Ascending aorta (tissue), 2 donors: ENCODE measurements around the gene BMAL1. TPM values are rescaled to one million over a fixed set of nuclear protein-coding genes. Genes with fewer than 3 reads are reported as not detected.
"Not testable (repeated sequence)": the region's sequence is repeated elsewhere in the genome, so short reads cannot be mapped to it uniquely, and the experiment has no call there.

Experiments used
- DNase-seq, 2 donors: peaks; one replicate each; pipeline ENCODE4 v3.0.0-alpha.2; 2019; ENCODE audit warnings: low spot score in 2 of 2
- H3K27ac ChIP-seq, 2 donors: fragments of 200-600 bp; sonication (generic); one replicate each; pipeline ENCODE4 v1.5.1; 2016 to 2017; ENCODE audit warnings: mild to moderate bottlenecking in 1 of 2
- H3K27me3 ChIP-seq: fragments of 200-600 bp; sonication (generic); one replicate; pipeline ENCODE4 v1.5.1; 2017
- H3K36me3 ChIP-seq, 2 donors: fragments of 200-600 bp; sonication (generic); one replicate each; pipeline ENCODE4 v1.5.1; 2016
- H3K4me1 ChIP-seq, 2 donors: fragments of 200-600 bp; sonication (generic); one replicate each; pipeline ENCODE4 v1.5.1; 2016 to 2017; ENCODE audit warnings: mild to moderate bottlenecking in 1 of 2
- H3K4me3 ChIP-seq, 2 donors: fragments of 200-600 bp; sonication (generic); one replicate each; pipeline ENCODE4 v1.5.1; 2016 to 2017; ENCODE audit warnings: mild to moderate bottlenecking in 1 of 2
- H3K9me3 ChIP-seq, 2 donors: fragments of 200-600 bp; sonication (generic); one replicate each; pipeline ENCODE4 v1.5.1; 2016
- intact Hi-C: fragments of 100-400 bp; cut with DNase I; formaldehyde crosslinking; loops from one replicate; pipeline ENCODE4 v1.15.1; 2023
- total RNA-seq: library from RNA; depleted of rRNA; stranded (reverse); fragments of >200 nt; gene quantifications from one replicate; pipeline ENCODE4 v1.1.0, GENCODE V29; 2016
- TF ChIP-seq, protein P1 (sequence below), 3 experiments: fragments of 200-600 bp in 2 of 3; fragments of 450-650 bp in 1 of 3; sonication (generic) in 2 of 3; IDR thresholded peaks; one replicate each; pipeline ENCODE4 v1.5.1; 2016 to 2019; ENCODE audit warnings: antibody characterized with exemption in 3 of 3, mild to moderate bottlenecking in 1 of 3, moderate library complexity in 1 of 3

The BMAL1 gene
- total RNA-seq, 1 donor from 2014 or later: 15.9 TPM

DNA sequence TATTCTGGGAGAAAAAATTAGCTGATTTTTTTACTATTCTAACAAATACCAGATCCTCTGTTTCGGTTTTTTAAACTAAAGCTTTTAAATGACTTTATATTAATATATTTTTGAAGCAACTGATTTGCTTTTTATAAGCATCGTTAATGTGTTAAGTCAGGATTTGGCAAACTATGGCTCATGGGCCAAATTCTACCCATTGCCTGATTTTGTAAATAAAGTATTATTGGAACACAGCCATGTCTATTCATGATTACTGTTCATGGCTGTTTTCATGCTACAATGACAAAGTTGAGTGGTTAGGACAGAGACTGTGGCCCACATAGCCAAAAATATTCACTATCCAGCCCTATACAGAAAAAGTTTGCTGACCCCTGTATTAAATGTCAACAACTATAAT, 155.8 kb downstream of the BMAL1 start:
- no peaks in the 10 kb centered on the region for H3K4me1 ChIP-seq
- no peak for DNase-seq
- no peaks in the 10 kb centered on the region for H3K27me3 ChIP-seq
- H3K36me3 ChIP-seq: no peaks in the 10 kb centered on the region
- intact Hi-C loops: no loop called here
- peaks cover 0 to 7% of the 10 kb centered on the region in 2 donors for H3K9me3 ChIP-seq
- no peak overlapping the region for H3K4me3 ChIP-seq
- TF ChIP-seq, protein P1, sequence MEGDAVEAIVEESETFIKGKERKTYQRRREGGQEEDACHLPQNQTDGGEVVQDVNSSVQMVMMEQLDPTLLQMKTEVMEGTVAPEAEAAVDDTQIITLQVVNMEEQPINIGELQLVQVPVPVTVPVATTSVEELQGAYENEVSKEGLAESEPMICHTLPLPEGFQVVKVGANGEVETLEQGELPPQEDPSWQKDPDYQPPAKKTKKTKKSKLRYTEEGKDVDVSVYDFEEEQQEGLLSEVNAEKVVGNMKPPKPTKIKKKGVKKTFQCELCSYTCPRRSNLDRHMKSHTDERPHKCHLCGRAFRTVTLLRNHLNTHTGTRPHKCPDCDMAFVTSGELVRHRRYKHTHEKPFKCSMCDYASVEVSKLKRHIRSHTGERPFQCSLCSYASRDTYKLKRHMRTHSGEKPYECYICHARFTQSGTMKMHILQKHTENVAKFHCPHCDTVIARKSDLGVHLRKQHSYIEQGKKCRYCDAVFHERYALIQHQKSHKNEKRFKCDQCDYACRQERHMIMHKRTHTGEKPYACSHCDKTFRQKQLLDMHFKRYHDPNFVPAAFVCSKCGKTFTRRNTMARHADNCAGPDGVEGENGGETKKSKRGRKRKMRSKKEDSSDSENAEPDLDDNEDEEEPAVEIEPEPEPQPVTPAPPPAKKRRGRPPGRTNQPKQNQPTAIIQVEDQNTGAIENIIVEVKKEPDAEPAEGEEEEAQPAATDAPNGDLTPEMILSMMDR (IDR thresholded peaks at IDR 0.05): no peak
- H3K27ac ChIP-seq: no peak overlapping the region

DNA sequence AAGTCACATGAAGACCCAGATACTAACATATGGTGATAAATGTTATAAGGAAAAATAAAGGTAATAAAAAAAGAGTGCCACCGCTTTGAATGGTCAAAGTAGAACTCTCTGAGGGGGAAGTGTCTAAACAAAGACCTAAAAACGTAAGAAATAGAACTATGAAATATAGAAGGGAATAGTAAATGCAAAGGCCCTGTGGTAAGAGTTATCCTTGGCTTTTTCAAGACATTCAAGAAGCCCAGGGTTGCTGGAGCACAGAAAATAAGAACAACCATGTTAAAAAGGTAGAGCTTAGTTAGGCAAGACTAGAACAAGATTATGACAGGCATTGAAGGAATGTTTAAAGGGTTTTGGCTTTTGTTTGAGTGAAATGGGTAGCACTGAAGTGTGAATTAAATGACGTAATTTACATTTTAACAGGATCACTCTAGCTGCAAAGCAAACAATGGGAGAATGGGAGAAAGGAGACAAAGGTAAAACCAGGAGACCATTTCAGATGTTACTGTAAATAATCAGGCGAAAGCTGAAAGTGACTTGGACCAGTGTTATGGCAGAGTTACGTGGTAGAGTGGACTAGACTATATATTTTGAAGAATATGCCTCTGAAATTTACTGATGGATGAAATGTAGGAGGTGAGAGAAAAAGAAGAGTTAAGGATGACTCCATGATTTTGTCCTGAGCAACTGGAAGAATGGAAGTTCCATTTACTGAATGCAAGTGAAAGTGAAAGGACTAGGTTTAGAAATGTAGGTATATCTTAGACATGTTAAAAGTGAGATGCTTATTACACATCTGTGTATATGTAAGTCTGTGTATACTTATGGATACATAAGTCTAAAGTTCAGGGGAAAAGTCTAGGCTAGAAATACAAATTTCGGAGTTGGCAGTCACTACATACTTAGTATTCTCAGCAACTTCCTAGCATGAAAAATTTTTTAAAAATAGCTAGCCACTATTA, 156.9 kb downstream of the BMAL1 start:
- no peak for DNase-seq
- no peaks in the 10 kb centered on the region for H3K9me3 ChIP-seq
- no peaks in the 10 kb centered on the region for H3K27me3 ChIP-seq
- H3K4me1 ChIP-seq: no peaks in the 10 kb centered on the region
- no peak overlapping the region for H3K4me3 ChIP-seq
- H3K27ac ChIP-seq: no peak overlapping the region
- TF ChIP-seq, protein P1 (IDR thresholded peaks at IDR 0.05): no peak
- intact Hi-C loops: no loop called here
- no peaks in the 10 kb centered on the region for H3K36me3 ChIP-seq

DNA sequence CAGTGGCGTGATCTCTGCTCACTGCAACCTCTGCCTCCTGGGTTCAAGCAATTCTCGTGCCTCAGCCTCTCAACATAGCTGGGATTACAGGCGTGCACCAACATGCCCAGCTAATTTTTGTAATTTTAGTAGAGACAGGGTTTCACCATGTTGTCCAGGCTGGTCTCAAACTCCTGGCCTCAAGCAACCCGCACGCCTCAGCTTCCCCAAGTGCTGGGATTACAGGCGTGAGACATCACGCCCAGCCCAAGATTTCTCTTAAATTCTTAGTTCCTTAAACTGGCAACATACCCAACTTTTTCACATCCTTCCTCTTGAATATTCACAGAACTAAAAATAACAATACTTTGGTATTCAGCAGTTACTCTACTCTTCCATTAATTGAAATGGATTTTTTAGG, 159.2 kb downstream of the BMAL1 start:
- intact Hi-C loops, H3K4me1 ChIP-seq, H3K9me3 ChIP-seq: not testable (repeated sequence)

More for the DNA sequence above, 159.2 kb downstream of the BMAL1 start:
- not testable (repeated sequence) for H3K4me3 ChIP-seq, DNase-seq, H3K27me3 ChIP-seq, H3K36me3 ChIP-seq, H3K27ac ChIP-seq

Other genes starting within 250 kb of the BMAL1 start
- gene BTBD10, start 185.4 kb downstream of the BMAL1 start, total RNA-seq: 10.1 TPM
- not detected for gene PTH, start 218.2 kb downstream of the BMAL1 start, total RNA-seq